HEK293 (cell line): Measurements from ENCODE around the gene ARID1A.

Experiments
- CTCF ChIA-PET: fragments of 350-600 bp; formaldehyde crosslinking; extraction: SDS; loops from one replicate; lab custom pipeline; 2021; ENCODE audit warnings: antibody characterized with exemption; lab: Yijun Ruan, JAX
- POLR2A ChIA-PET: fragments of 300-600 bp; formaldehyde crosslinking; extraction: SDS; loops from one replicate; lab custom pipeline; 2020; ENCODE audit warnings: antibody characterized with exemption, inconsistent platforms; lab: Yijun Ruan, JAX
- H3K27ac ChIP-seq: fragments of 200-500 bp; sonication (Bioruptor generic); 2 replicates; pipeline ENCODE4 v1.5.1; 2014; ENCODE audit warnings: low read depth, low read length, control low read depth, inconsistent platforms; ENCODE audit errors: extremely low read depth
- H3K36me3 ChIP-seq, 2 experiments: fragments of 200-500 bp in 1 of 2; sonication (Bioruptor generic) in 1 of 2; 1 replicate in 1 of 2; 2 replicates in 1 of 2; pipeline ENCODE4 v1.5.1; 2014 to 2017; ENCODE audit warnings: inconsistent platforms in 2 of 2, low read length in 2 of 2; ENCODE audit not compliant: control insufficient read depth in 2 of 2, insufficient read depth in 1 of 2
- H3K4me1 ChIP-seq: fragments of 200-500 bp; sonication (Bioruptor generic); 2 replicates; pipeline ENCODE4 v1.5.1; 2014; ENCODE audit warnings: mild to moderate bottlenecking, low read length, inconsistent platforms; ENCODE audit not compliant: control insufficient read depth, insufficient read depth
- H3K4me3 ChIP-seq: 2 replicates; pipeline ENCODE4 v1.5.1; 2011; ENCODE audit warnings: low read depth, mild to moderate bottlenecking, control low read depth, low read length, moderate library complexity
- H3K9me3 ChIP-seq: fragments of 200-500 bp; sonication (Bioruptor generic); 2 replicates; pipeline ENCODE4 v1.5.1; 2014; ENCODE audit warnings: low read depth, low read length, inconsistent platforms; ENCODE audit not compliant: control insufficient read depth, insufficient read depth
- BCL11A ChIP-seq: fragments of 450-650 bp; formaldehyde crosslinking; IDR thresholded peaks from 2 replicates; pipeline ENCODE4 v1.5.1; 2016; ENCODE audit warnings: low read depth, missing biosample characterization, missing genetic modification characterization
- FEZF1 ChIP-seq: fragments of 450-650 bp; formaldehyde crosslinking; IDR thresholded peaks from 2 replicates; pipeline ENCODE4 v1.5.1; 2016; ENCODE audit warnings: missing biosample characterization, missing genetic modification characterization
- GLI2 ChIP-seq: fragments of 450-650 bp; formaldehyde crosslinking; IDR thresholded peaks from 2 replicates; pipeline ENCODE4; 2017; ENCODE audit warnings: missing biosample characterization, missing genetic modification characterization, low read depth, borderline replicate concordance
- KLF10 ChIP-seq: fragments of 450-650 bp; IDR thresholded peaks from 2 replicates; pipeline ENCODE4 v1.5.1; 2018; ENCODE audit warnings: missing biosample characterization, mild to moderate bottlenecking, missing genetic modification characterization
- SCRT2 ChIP-seq: fragments of 450-650 bp; formaldehyde crosslinking; IDR thresholded peaks from 2 replicates; pipeline ENCODE4 v1.5.1; 2016; ENCODE audit warnings: missing biosample characterization, missing genetic modification characterization
- ZBTB48 ChIP-seq: fragments of 450-650 bp; formaldehyde crosslinking; IDR thresholded peaks from 2 replicates; pipeline ENCODE4 v1.5.1; 2016; ENCODE audit warnings: missing biosample characterization, missing genetic modification characterization
- ZBTB49 ChIP-seq: fragments of 450-650 bp; formaldehyde crosslinking; IDR thresholded peaks from 2 replicates; pipeline ENCODE4 v1.5.1; 2016; ENCODE audit warnings: missing biosample characterization, missing genetic modification characterization, low read depth
- ZEB2 ChIP-seq: fragments of 450-650 bp; formaldehyde crosslinking; IDR thresholded peaks from 2 replicates; pipeline ENCODE4 v1.5.1; 2016; ENCODE audit warnings: missing biosample characterization, missing genetic modification characterization
- ZNF132 ChIP-seq: fragments of 450-650 bp; formaldehyde crosslinking; IDR thresholded peaks from 2 replicates; pipeline ENCODE4 v1.5.1; 2017; ENCODE audit warnings: missing biosample characterization, missing genetic modification characterization, borderline replicate concordance
- ZNF155 ChIP-seq: fragments of 450-650 bp; formaldehyde crosslinking; IDR thresholded peaks from 2 replicates; pipeline ENCODE4 v1.5.1; 2016; ENCODE audit warnings: missing biosample characterization, missing genetic modification characterization
- ZNF2 ChIP-seq: fragments of 450-650 bp; formaldehyde crosslinking; IDR thresholded peaks from 2 replicates; pipeline ENCODE4 v1.5.1; 2016; ENCODE audit warnings: missing biosample characterization, missing genetic modification characterization
- ZNF202 ChIP-seq: fragments of 450-650 bp; formaldehyde crosslinking; IDR thresholded peaks from 2 replicates; pipeline ENCODE4 v1.5.1; 2016; ENCODE audit warnings: missing biosample characterization, missing genetic modification characterization, borderline replicate concordance
- ZNF248 ChIP-seq: fragments of 450-650 bp; formaldehyde crosslinking; IDR thresholded peaks from 2 replicates; pipeline ENCODE4 v1.5.1; 2017; ENCODE audit warnings: missing biosample characterization, missing genetic modification characterization
- ZNF366 ChIP-seq: fragments of 450-650 bp; formaldehyde crosslinking; conservative IDR thresholded peaks from 2 replicates; pipeline ENCODE4 v1.5.1; 2016; ENCODE audit warnings: missing biosample characterization, missing genetic modification characterization
- ZNF48 ChIP-seq: fragments of 450-650 bp; formaldehyde crosslinking; IDR thresholded peaks from 2 replicates; pipeline ENCODE4 v1.5.1; 2016; ENCODE audit warnings: missing biosample characterization, missing genetic modification characterization
- ZNF501 ChIP-seq: fragments of 450-650 bp; formaldehyde crosslinking; IDR thresholded peaks from 2 replicates; pipeline ENCODE4 v1.5.1; 2016; ENCODE audit warnings: missing biosample characterization, missing genetic modification characterization
- ZNF529 ChIP-seq: fragments of 450-650 bp; formaldehyde crosslinking; IDR thresholded peaks from 2 replicates; pipeline ENCODE4 v1.5.1; 2017; ENCODE audit warnings: missing genetic modification characterization, missing biosample characterization; ENCODE audit not compliant: insufficient replicate concordance
- ZNF692 ChIP-seq: fragments of 450-650 bp; formaldehyde crosslinking; IDR thresholded peaks from 2 replicates; pipeline ENCODE4 v1.5.1; 2016; ENCODE audit warnings: missing biosample characterization, missing genetic modification characterization
- ZNF707 ChIP-seq: fragments of 450-650 bp; formaldehyde crosslinking; IDR thresholded peaks from 2 replicates; pipeline ENCODE4 v1.5.1; 2016; ENCODE audit warnings: missing biosample characterization, missing genetic modification characterization
- ZNF747 ChIP-seq: fragments of 450-650 bp; formaldehyde crosslinking; IDR thresholded peaks from 2 replicates; pipeline ENCODE4 v1.5.1; 2016; ENCODE audit warnings: missing biosample characterization, missing genetic modification characterization
- TF ChIP-seq, protein P1 (sequence below): fragments of 450-650 bp; formaldehyde crosslinking; IDR thresholded peaks from 2 replicates; pipeline ENCODE4 v1.5.1; 2017; ENCODE audit warnings: missing biosample characterization, missing genetic modification characterization
- TF ChIP-seq, protein P2 (sequence below): sonication (generic); formaldehyde crosslinking; IDR thresholded peaks from 2 replicates; pipeline ENCODE4 v1.8.1; 2022; ENCODE audit warnings: mild to moderate bottlenecking, moderate library complexity, missing genetic modification reagents
- TF ChIP-seq, protein P3 (sequence below): fragments of 450-650 bp; formaldehyde crosslinking; IDR thresholded peaks from 2 replicates; pipeline ENCODE4 v1.5.1; 2016; ENCODE audit warnings: missing biosample characterization, missing genetic modification characterization

The ARID1A gene

GRCh38 chr1:26787381-26787705 is 91.5 kb downstream of the ARID1A start:
- POLR2A ChIA-PET = interaction anchor here (0.8 to 3.8 kb wide), 9 partner anchors 12 to 184 kb away, joined by 3 to 56 read pairs (median 4); partner anchors contain the start of gene ARID1A
- Histone ChIP-seq H3K36me3 (peaks cover 0 to 14% of the 10 kb centered on the region in 2 experiments; a peak in 1 of 3 replicates), H3K4me1 (peaks cover 16% of the 10 kb centered on the region), H3K9me3 (no peaks in the 10 kb centered on the region), H3K4me3 (peak overlapping the region; percentile 75), H3K27ac (peak overlapping the region; percentile 90)
- CTCF ChIA-PET = interaction anchor here (0.8 to 6.8 kb wide), 5 partner anchors 14 to 185 kb away, joined by 5 to 281 read pairs (median 31); partner anchors contain the start of gene ARID1A
- TF ChIP-seq ZNF2 (0 out of 2 replicates have a peak, but pooled peaks have one; percentile 22), ZNF501 (tag by site-specific recombination) (0 out of 2 replicates have a peak, but pooled peaks have one; percentile 22)
- TF ChIP-seq, protein P1, sequence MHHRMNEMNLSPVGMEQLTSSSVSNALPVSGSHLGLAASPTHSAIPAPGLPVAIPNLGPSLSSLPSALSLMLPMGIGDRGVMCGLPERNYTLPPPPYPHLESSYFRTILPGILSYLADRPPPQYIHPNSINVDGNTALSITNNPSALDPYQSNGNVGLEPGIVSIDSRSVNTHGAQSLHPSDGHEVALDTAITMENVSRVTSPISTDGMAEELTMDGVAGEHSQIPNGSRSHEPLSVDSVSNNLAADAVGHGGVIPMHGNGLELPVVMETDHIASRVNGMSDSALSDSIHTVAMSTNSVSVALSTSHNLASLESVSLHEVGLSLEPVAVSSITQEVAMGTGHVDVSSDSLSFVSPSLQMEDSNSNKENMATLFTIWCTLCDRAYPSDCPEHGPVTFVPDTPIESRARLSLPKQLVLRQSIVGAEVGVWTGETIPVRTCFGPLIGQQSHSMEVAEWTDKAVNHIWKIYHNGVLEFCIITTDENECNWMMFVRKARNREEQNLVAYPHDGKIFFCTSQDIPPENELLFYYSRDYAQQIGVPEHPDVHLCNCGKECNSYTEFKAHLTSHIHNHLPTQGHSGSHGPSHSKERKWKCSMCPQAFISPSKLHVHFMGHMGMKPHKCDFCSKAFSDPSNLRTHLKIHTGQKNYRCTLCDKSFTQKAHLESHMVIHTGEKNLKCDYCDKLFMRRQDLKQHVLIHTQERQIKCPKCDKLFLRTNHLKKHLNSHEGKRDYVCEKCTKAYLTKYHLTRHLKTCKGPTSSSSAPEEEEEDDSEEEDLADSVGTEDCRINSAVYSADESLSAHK (tag by site-specific recombination) = no peak

- Histone ChIP-seq H3K36me3 (peaks cover 0 to 13% of the 10 kb centered on the region in 2 experiments; a peak in 1 of 3 replicates), H3K9me3 (no peaks in the 10 kb centered on the region), H3K27ac (peak within 1 kb of the TSS; percentile 90), H3K4me3 (peak within 1 kb of the TSS; percentile 75), H3K4me1 (peaks cover 14% of the 10 kb centered on the region)
- ChIA-PET POLR2A (interaction anchor here (0.8 to 3.8 kb wide), 12 partner anchors 12 to 288 kb away, joined by 3 to 56 read pairs (median 4); partner anchors contain the start of genes ARID1A and ZDHHC18), CTCF (interaction anchor here (0.7 to 6.8 kb wide), 19 partner anchors 11 to 236 kb away, joined by 3 to 281 read pairs (median 8); partner anchors contain the start of gene ARID1A)
- TF ChIP-seq ZNF202 (no peak), ZNF707 (tag by site-specific recombination) (no peak), ZNF692 (tag by site-specific recombination) (peak; percentile 45; the same call in 1 of the 2 replicates), ZNF155 (no peak), BCL11A (tag by site-specific recombination) (no peak), ZNF48 (no peak), ZBTB49 (tag by site-specific recombination) (no peak), ZEB2 (tag by site-specific recombination) (no peak), KLF10 (peak; percentile 72), ZNF529 (tag by site-specific recombination) (no peak), FEZF1 (tag by site-specific recombination) (no peak), ZNF132 (tag by site-specific recombination) (no peak), ZBTB48 (tag by site-specific recombination) (peak; percentile 81), ZNF366 (tag by site-specific recombination) (no peak), ZNF248 (no peak), SCRT2 (tag by site-specific recombination) (peak; percentile 8; the same call in 1 of the 2 replicates), ZNF2 (peak; percentile 57; the same call in 1 of the 2 replicates), GLI2 (tag by site-specific recombination) (no peak), ZNF747 (tag by site-specific recombination) (no peak)
- TF ChIP-seq, protein P2, sequence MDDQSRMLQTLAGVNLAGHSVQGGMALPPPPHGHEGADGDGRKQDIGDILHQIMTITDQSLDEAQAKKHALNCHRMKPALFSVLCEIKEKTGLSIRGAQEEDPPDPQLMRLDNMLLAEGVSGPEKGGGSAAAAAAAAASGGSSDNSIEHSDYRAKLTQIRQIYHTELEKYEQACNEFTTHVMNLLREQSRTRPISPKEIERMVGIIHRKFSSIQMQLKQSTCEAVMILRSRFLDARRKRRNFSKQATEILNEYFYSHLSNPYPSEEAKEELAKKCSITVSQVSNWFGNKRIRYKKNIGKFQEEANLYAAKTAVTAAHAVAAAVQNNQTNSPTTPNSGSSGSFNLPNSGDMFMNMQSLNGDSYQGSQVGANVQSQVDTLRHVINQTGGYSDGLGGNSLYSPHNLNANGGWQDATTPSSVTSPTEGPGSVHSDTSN (CRISPR knock-in tag) = no peak
- TF ChIP-seq, protein P3, sequence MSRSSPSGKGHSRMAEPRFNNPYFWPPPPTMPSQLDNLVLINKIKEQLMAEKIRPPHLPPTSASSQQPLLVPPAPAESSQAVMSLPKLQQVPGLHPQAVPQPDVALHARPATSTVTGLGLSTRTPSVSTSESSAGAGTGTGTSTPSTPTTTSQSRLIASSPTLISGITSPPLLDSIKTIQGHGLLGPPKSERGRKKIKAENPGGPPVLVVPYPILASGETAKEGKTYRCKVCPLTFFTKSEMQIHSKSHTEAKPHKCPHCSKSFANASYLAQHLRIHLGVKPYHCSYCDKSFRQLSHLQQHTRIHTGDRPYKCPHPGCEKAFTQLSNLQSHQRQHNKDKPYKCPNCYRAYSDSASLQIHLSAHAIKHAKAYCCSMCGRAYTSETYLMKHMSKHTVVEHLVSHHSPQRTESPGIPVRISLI (tag by site-specific recombination) = no peak
These were observed 92.1 kb downstream of the ARID1A start, which contains the start of gene PIGV for GRCh38 chr1:26787706-26788514. TSS of gene PIGV (plus strand) at chr1:26787950. CDS start at chr1:26790816, 2,866 bp downstream.
